NB4 (cell line): Measurements from ENCODE around the gene RBM43.

Experiments used
- DNase-seq: peaks from one replicate; pipeline ENCODE4 v3.0.0; 2010; ENCODE audit warnings: low read depth
- H3K4me3 ChIP-seq: one replicate; pipeline ENCODE4 v1.5.1; 2011; ENCODE audit warnings: mild to moderate bottlenecking, low read depth, low read length, moderate library complexity
- CTCF ChIP-seq: IDR thresholded peaks from one replicate; pipeline ENCODE4 v1.5.1; 2012; ENCODE audit warnings: low read depth, low read length
- MAX ChIP-seq: IDR thresholded peaks from 2 replicates; pipeline ENCODE4 v1.6.1; 2011; ENCODE audit warnings: low read depth, low read length
- MYC ChIP-seq: IDR thresholded peaks from 2 replicates; pipeline ENCODE4 v1.6.1; 2011; ENCODE audit warnings: low read depth, low read length
- POLR2A ChIP-seq: IDR thresholded peaks from 2 replicates; pipeline ENCODE4 v1.6.1; 2011; ENCODE audit warnings: mild to moderate bottlenecking; ENCODE audit not compliant: insufficient read length; ENCODE audit errors: extremely low read depth

Gene RBM43

GRCh38 chr2:151275291-151275690, 13.6 kb upstream of the RBM43 start:
- no peak for TF ChIP-seq CTCF
- TF ChIP-seq POLR2A: no peak
- TF ChIP-seq MAX: no peak
- no peak for TF ChIP-seq MYC
- no peak overlapping the region for H3K4me3 ChIP-seq
- DNase-seq: no peak

GRCh38 chr2:151271824-151272223, 10.2 kb upstream of the RBM43 start:
- H3K4me3 ChIP-seq: no peak overlapping the region
- TF ChIP-seq MYC (no peak), POLR2A (no peak), MAX (no peak), CTCF (no peak)
- DNase-seq: no peak

- TF ChIP-seq MAX (no peak), POLR2A (no peak), CTCF (no peak), MYC (no peak)
- no peak for DNase-seq
- H3K4me3 ChIP-seq: no peak overlapping the region
Measured at GRCh38 chr2:151269798-151270568, 8.3 kb upstream of the RBM43 start.

GRCh38 chr2:151268085-151268484, 6.4 kb upstream of the RBM43 start:
- no peak overlapping the region for H3K4me3 ChIP-seq
- TF ChIP-seq MYC: no peak
- TF ChIP-seq MAX: no peak
- TF ChIP-seq CTCF: no peak
- TF ChIP-seq POLR2A: no peak
- no peak for DNase-seq

GRCh38 chr2:151267537-151267936, 5.9 kb upstream of the RBM43 start:
- DNase-seq: no peak
- TF ChIP-seq MYC (no peak), MAX (no peak), POLR2A (no peak), CTCF (no peak)
- H3K4me3 ChIP-seq: no peak overlapping the region
